GM12875 (cell line): ENCODE measurements around the gene TSC22D1.

Experiments
- H3K4me3 ChIP-seq: one replicate; pipeline ENCODE4 v1.5.1; 2011; ENCODE audit warnings: low read depth, low read length, control low read depth
- TF ChIP-seq, protein P1 (sequence below): IDR thresholded peaks from 2 replicates; pipeline ENCODE4 v1.5.1; 2011; ENCODE audit warnings: low read depth, mild to moderate bottlenecking, control low read depth, inconsistent platforms, low read length, moderate library complexity, borderline replicate concordance; ENCODE audit not compliant: insufficient read depth

The TSC22D1 gene

DNA sequence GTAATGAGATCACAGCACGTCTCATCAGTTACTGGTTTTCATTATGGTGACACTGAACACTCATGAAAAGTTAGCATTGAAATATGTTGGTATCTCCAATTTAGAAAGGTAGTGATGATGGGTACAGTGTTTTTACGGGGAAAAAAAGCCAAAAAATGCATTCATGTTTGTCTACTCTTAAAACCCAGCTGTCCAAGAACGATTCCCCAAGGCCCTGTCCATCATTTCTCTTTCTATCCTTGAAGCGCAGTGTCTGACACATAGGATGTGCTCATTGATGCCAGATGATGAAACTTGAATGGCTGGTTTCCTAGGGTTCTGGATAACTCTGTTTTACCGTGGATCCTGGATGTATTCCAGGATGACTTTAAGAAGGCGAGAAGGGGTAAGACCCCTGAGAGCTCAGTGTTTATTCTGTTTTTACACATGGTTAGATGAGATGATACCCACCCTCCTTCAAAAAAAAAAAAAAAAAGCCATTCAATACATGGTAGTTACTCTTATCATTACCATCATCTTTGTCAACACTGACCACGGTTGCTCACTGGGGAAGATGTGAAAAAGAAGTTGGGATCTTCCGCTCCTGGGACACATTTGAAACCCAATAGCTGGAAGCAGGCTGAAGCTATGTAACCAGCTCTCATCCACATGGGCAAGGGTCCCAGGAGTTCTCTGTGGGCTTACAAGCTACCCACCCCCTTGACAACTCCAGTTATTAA is 180.0 kb downstream of the TSC22D1 start:
- TF ChIP-seq, protein P1, sequence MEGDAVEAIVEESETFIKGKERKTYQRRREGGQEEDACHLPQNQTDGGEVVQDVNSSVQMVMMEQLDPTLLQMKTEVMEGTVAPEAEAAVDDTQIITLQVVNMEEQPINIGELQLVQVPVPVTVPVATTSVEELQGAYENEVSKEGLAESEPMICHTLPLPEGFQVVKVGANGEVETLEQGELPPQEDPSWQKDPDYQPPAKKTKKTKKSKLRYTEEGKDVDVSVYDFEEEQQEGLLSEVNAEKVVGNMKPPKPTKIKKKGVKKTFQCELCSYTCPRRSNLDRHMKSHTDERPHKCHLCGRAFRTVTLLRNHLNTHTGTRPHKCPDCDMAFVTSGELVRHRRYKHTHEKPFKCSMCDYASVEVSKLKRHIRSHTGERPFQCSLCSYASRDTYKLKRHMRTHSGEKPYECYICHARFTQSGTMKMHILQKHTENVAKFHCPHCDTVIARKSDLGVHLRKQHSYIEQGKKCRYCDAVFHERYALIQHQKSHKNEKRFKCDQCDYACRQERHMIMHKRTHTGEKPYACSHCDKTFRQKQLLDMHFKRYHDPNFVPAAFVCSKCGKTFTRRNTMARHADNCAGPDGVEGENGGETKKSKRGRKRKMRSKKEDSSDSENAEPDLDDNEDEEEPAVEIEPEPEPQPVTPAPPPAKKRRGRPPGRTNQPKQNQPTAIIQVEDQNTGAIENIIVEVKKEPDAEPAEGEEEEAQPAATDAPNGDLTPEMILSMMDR: no peak
- H3K4me3 ChIP-seq: no peak overlapping the region

DNA sequence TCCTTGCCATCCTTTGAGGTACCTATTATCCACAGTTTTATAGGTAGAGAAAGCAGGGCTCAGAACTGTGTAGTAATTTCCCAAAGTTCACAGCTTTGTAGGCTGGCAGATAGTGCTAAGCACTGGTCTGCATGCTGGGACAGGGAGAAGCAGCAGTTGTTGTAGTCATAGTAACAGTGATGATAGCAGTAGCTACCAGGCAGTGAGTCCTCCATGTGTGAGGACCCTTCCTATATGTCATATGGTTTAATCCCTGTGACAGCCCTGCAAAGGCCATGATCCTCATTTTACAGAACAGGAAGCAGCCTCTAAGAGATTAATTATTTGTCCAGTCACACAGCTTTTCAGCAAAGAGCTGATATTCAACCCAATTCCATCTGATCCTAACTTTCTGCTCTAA is 181.5 kb downstream of the TSC22D1 start:
- TF ChIP-seq, protein P1: no peak

DNA sequence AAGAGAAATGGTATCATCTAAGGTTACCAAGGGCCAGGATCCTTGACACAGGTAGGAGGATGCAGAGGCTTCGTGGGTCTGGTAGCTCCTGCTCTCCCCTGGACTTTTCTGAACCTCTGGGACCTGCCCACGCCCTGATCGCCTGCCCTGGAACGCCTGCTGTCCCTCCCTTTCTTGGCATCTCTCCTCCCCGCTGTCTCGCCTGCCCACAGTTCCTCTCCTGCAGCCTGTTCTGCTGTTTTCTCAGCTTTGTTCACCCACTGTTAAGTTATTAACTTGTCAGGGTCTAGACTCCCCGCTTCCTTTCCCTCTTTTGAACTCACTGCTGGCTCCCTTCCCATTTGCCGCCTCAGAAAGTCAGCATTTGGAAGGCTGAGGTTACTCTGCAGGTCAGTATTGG is 182.7 kb downstream of the TSC22D1 start:
- H3K4me3 ChIP-seq: no peak overlapping the region
- TF ChIP-seq, protein P1: no peak

More for the DNA sequence above, 181.5 kb downstream of the TSC22D1 start:
- H3K4me3 ChIP-seq: no peak overlapping the region

DNA sequence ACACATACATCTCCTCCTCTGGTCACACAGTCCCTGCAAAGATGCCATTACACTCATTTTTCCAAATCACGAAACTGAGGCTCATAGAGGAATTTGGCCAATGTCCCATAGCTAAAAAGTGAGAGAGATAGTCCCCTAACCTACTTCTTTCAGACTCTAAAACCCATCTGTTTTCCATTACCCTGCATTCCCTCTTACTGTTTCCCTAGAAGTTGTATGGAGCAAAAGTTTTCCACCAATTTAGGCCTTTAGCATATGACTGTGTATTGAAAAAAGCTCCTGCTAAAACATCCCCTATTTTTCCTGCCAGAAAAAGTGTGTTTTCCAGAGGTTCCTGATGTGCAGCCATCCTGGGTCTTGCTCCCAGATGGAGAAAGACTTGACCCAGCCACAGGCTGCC is 186.3 kb downstream of the TSC22D1 start:
- H3K4me3 ChIP-seq: no peak overlapping the region
- TF ChIP-seq, protein P1: no peak

DNA sequence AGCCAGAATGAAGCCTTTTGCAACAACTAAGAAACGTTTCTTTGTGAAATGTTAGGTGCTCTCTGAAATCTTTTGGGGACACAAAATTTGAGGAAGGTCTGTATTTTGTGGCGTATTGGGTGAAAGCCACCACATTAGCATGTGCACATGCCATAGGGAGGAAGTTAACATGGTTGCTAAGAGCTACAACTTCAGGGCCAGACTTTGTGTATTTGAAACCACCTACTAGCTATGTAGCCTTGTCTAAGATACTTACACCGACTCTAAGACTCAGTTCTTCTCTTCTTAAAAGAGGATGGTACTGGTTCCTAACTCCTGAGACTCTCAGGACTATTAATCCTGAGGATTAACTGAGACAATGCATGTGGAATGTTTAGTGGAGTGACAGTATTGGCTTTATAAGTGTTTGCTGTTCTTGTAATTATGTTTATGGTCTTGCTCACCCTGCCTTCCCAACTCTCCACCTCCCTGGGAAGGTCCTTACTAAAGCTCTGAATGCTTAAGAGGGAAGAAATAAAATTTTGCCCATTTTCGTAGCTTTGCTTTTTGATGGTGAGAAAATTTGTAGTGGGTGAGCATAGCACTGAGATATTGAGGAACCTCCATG is 187.0 kb downstream of the TSC22D1 start:
- H3K4me3 ChIP-seq: no peak overlapping the region
- TF ChIP-seq, protein P1: no peak

DNA sequence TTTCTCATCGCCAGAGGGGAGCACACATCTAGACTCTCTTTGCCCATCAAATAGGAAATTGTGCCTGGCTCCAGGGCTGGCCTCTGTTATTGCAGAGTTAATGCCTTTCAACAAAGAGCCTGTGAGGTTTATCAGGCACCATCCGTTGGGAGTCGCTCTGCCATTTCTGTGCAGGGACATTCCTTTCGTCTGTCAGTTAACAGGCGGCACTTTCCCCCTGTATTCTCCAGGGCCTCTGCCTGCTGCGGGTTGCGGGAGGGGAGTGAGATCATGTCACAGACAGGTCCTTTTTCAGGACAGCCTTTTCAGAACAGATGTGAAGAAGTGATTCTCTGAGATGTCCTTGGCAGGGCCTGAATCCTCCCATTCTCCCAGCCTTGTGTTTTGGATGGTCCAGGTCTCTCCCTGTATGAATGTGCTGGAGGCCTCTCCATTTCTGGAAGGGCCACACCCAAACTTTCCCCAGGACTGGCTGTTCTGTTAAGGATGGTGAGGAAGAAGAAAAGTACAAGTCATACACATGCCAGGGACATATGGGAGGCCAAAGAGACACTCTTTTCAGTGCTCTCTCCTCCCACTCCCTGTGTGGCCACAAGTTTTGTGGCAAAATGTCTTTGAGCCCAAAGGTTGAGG is 187.6 kb downstream of the TSC22D1 start:
- H3K4me3 ChIP-seq: no peak overlapping the region
- TF ChIP-seq, protein P1: no peak

DNA sequence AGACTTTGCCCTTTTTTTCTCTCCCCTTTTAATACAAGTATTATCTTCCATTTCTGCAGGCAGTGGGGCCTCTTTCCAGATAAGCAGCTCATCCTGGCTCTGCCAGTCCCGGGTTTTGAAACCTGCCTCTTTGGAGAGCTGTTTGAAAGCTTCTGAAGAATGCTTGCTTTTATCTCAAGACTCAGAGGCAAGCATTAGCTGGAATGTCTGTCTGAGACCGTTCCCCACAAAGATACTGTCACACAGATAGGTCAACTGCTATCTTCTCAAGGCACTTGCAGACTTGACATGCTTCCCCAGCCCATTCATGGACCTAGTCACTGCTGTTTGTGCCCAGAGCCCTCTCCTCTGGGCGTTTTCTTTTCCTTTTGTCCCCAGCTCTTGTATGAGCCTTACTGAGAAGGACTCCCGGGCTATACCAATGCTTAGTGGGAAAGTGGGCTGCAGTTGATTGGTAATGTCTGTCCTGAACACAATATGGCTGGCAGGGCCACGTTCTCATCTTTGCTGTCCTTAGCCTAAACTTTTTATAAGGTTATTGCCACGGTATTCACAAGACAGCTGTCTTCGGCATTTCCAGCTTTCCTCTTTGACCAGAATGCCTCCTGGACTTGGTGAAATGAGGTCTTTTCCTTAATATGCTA is 189.1 kb downstream of the TSC22D1 start:
- H3K4me3 ChIP-seq: no peak overlapping the region
- TF ChIP-seq, protein P1: no peak
